HG03175 (cell line): Measurements from ENCODE around the gene EFCAB7.

Experiments
- ATAC-seq: cut with Tn5 transposase; IDR thresholded peaks from one replicate; pipeline ENCODE4 v1.9.1; 2021; ENCODE audit warnings: mild to moderate bottlenecking, moderate library complexity; ENCODE audit not compliant: unreplicated experiment

The EFCAB7 gene

GRCh38 chr1:63601061-63601460, 77.7 kb downstream of the EFCAB7 start:
- no peak for ATAC-seq

GRCh38 chr1:63601463-63601862, 78.1 kb downstream of the EFCAB7 start:
- no peak for ATAC-seq

GRCh38 chr1:63601912-63602311, 78.6 kb downstream of the EFCAB7 start:
- no peak for ATAC-seq

GRCh38 chr1:63602629-63603028, 79.3 kb downstream of the EFCAB7 start:
- no peak for ATAC-seq

GRCh38 chr1:63603810-63604209, 80.5 kb downstream of the EFCAB7 start:
- no peak for ATAC-seq

GRCh38 chr1:63607322-63607721, 84.0 kb downstream of the EFCAB7 start:
- ATAC-seq = no peak

- no peak for ATAC-seq
Measured at GRCh38 chr1:63611231-63611630, 87.9 kb downstream of the EFCAB7 start.

GRCh38 chr1:63612564-63612963, 89.2 kb downstream of the EFCAB7 start:
- ATAC-seq = no peak

GRCh38 chr1:63612971-63613370, 89.6 kb downstream of the EFCAB7 start:
- no peak for ATAC-seq

- ATAC-seq = peak; percentile 65
Measured at GRCh38 chr1:63615768-63616420, 92.6 kb downstream of the EFCAB7 start.

- ATAC-seq = no peak
Measured at GRCh38 chr1:63617450-63617849, 94.1 kb downstream of the EFCAB7 start.

GRCh38 chr1:63618011-63618410, 94.7 kb downstream of the EFCAB7 start:
- ATAC-seq = no peak

GRCh38 chr1:63619558-63619957, 96.2 kb downstream of the EFCAB7 start:
- ATAC-seq = no peak

GRCh38 chr1:63620671-63621070, 97.3 kb downstream of the EFCAB7 start:
- ATAC-seq = no peak

- no peak for ATAC-seq
Measured at GRCh38 chr1:63621075-63621474, 97.8 kb downstream of the EFCAB7 start.

- ATAC-seq = no peak
Measured at GRCh38 chr1:63621698-63622097, 98.4 kb downstream of the EFCAB7 start.
